Hypothalamus (tissue), 51 donors: ENCODE results near the gene C22orf39.
"Not testable (repeated sequence)": the region's sequence is repeated elsewhere in the genome, so short reads cannot be mapped to it uniquely, and the experiment has no call there.

Experiments
- DNase-seq, 51 donors: peaks; one replicate each; lab custom pipeline; 2025; lab: John Stamatoyannopoulos, UW

The C22orf39 gene

DNA sequence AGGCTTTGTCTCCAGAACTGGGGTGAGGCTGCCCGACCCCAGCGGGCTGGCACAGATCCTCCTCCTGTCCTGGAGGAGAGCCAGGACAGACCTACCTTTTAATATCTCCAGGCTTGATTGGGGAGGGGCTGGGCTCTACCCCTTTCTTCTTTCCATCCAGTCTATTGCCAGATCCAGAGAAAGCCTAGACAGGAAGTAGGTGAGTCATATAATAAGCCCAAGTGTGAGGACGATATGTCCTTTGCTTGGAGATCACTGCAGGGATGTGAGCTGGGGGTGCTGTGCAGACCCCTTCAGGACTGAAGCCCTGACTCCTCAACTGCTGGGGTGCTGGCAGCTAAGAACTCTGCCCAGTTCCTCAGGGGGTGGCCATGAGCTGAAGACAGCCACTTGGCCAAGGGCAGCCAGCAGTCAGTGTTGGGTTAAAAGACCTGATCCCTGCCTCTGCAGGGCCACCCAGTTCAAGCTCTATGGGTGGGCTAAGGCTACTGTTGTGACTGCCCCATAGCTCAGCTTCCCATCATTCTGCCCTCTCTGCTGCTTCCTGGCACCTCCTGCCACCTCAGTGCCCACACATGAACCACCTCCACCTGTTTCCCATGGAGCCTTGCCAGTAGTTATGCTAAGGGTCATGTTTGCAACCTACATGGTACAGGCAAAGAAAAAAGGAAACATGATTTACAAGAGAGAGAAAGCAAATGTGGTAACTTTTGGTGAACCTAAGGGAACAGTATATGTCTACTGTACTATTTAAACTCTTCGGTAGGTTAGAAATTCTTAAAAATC, 8.3 kb upstream of the C22orf39 start:
- DNase-seq, result no peak

- no peak for DNase-seq
These were observed 7.5 kb upstream of the C22orf39 start for GRCh38 chr22:19455033-19455432.

DNA sequence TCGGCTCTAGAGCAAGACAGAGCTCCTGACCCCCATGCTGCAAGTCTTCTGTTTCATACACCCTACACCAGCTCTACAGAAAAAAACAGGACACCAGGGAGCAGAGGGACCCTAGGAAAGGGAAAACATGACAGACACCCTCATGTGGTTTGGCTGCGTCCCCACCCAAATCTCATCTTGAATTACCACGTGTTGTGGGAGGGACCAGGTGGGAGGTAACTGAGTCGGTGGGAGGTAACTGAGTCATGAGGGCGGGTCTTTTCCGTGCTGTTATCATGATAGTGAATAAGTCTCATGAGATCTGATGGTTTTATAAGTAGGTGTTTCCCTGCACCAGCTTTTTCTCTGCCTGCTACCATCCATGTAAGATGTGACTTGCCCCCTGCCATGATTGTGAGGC, 6.6 kb upstream of the C22orf39 start:
- DNase-seq, result no peak

DNA sequence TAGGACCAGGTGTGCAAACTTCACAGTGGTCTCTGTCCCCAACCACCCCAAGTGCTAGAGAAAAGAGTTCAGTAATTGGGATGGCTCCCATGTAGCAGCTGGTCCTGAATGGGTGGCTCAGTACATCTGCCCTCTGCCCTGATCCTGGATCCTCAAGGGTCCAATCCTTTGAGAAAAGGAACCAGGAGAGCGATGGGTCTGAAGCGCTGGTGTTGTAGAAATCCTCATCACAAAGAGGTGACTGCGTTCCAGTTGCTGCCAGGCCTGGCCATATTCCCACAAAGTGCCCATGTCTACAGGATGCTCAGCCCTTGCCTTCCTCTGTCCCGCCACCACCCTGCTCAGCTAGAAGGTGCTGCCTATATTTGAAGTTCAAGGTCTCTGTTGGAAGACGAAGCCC, 6.2 kb upstream of the C22orf39 start:
- DNase-seq, result no peak

DNA sequence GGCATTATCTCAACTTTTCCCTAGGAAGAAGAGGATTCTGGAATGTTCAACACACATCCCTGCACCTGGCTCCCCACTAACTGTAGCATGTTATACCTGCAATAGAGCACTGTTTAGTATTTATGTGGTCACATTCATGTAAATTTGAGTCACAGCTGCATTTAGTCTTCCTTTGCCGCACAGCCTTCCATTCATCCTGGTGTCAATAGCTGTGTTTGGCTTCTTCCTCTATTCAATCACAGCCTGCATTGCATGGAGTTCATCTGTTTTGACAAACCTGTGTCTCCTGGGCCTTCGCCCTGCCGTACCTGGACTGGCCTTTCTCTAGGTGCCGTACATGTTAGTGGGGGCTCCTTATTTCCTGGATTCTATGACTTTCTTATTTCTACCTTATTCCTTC, 4.1 kb upstream of the C22orf39 start:
- no peak for DNase-seq

DNA sequence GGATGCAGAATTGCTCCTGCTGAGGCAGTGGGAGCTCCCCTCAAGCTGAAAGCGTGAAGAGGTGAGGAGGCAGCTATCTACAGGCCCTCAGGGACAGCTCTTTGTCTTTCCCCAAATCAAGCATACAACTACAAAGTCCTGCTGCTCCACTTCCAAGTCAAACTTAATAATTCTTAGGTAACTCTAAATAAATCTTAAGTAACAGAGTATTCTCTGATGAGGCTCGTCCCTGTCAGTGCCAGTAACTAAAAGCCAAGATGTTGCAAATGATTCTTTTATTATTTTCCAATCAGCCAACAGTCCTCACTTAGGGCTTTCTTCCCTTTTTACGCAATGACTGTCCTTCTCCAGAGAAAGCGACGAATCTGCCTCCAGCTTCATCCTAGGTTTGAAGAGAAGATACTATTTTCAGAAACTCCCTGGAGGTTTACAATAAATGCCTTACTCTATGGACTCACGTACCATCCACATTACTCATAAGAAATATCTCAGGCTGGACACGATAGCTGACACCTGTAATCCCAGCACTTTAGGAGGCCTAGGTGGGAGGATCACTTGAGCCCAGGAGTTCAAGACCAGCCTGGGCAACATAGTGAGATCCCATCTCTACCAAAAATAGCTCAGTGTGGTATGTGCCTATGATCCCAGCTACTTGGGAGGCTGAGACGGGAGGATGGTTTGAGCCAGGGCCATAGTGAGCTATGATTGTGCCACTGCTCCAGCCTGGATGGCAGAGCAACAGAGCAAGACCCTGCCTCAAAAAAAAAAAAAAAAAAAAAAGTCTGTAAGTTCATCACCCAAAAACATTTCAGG, 3.1 kb upstream of the C22orf39 start:
- DNase-seq, result no peak

DNA sequence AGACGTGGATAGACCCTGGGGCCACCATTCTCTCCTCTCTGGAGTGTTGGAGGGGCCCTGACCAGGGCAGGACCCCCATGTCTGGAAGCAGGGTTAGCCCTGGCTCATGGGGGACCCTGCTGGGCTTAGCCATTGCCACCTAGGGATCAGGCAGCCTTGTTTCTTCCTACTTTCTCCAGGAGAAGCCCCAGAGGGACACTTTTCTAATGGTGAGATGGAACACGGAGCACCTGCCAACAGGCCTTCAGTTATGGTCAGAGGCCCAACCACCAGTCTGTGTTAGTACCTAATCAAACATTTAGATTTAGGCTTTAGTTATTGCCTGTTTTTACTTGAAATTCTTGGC, 1.9 kb upstream of the C22orf39 start:
- no peak for DNase-seq

DNA sequence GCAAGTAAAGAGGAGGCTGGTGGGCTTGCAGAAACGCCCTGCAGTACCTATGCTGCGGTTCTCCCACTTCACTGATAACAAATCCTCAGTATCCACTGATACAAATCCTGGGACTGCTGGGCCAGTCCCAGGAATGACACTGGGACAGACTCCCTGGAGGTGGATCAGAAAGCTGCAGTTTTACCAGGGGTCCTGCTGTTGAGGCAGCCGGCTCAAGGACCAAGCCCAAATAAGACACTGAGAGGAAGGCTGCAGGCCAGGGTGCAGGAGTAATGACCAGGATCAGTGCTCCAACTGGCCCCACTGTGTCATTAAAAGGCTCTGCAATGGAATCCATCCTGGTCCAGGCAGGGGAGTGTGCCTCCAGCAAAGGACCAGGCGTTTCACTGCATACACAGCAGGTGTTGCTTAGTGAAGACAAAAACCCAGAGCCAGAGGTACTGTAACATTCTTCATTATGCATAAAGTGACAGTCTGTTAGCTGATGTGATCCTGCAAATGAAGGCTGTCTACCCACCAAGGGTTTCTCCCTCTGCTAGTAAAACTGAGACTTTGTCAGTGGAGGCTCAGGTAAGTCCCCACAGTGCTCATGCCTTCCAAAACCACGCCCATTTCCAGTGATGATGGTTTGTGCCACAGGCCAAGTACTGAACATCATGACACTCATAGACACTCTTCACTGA, 1.4 kb upstream of the C22orf39 start:
- no peak for DNase-seq

- peak in 5 of 51 donors; percentile 26 to 48 (median 38) for DNase-seq
These were observed 631 bp upstream of the C22orf39 start for GRCh38 chr22:19448076-19448607.

- DNase-seq, result peak in 1 of 51 donors; percentile 30
These were observed 745 bp downstream of the C22orf39 start for GRCh38 chr22:19446603-19447329.

GRCh38 chr22:19445279-19445982, 2.1 kb downstream of the C22orf39 start:
- not testable (repeated sequence) for DNase-seq

GRCh38 chr22:19443544-19444211, 3.8 kb downstream of the C22orf39 start:
- DNase-seq, result no peak

- no peak for DNase-seq
These were observed 5.3 kb downstream of the C22orf39 start for GRCh38 chr22:19442166-19442565.

GRCh38 chr22:19440411-19441195, 6.9 kb downstream of the C22orf39 start:
- no peak for DNase-seq

GRCh38 chr22:19438298-19438697, 9.2 kb downstream of the C22orf39 start:
- DNase-seq, result no peak

GRCh38 chr22:19436444-19437161, 10.9 kb downstream of the C22orf39 start:
- not testable (repeated sequence) for DNase-seq

DNA sequence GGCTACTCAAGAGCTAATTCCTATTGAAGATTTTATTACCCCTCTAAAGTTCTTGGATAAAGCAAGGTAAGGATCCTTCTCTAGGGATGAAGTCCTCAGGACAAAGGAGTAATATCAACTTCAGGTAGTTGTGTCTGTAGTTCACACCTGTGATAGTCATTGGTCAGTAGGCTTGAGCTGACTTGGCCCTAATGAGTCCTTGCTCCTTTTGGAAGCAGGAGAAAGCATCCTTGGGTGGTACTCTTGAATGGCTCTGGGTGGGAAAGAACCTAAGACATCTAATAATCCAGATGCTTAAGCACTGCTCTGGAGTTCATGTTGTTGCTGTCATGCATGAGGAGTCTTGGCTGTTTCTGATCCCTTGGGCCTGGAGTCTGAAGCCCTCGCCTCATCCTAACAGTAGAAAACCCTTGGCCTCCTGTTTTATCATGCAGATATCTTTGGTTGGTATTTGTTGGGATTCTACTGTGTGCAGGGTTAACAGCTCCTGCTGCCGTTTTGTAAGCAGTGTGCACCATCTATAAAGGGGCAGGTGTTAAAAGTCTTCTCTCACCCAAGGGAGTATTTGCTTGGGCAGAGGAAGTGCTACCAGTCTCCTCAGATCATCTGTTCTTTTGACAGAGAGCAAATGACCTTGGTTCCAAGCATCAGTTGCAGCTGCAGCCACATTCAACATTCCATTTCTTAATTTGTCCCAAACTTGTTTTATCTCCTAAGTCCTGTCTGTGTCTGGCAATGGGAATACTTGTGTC, 12.5 kb downstream of the C22orf39 start:
- no peak for DNase-seq
